NB4 (cell line): ENCODE measurements around the gene TMEM101.

ENCODE experiments used
- DNase-seq: peaks from one replicate; pipeline ENCODE4 v3.0.0; 2010; ENCODE audit warnings: low read depth
- H3K4me3 ChIP-seq: one replicate; pipeline ENCODE4 v1.5.1; 2011; ENCODE audit warnings: mild to moderate bottlenecking, low read depth, low read length, moderate library complexity
- MYC ChIP-seq: IDR thresholded peaks from 2 replicates; pipeline ENCODE4 v1.6.1; 2011; ENCODE audit warnings: low read depth, low read length
- POLR2A ChIP-seq: IDR thresholded peaks from 2 replicates; pipeline ENCODE4 v1.6.1; 2011; ENCODE audit warnings: mild to moderate bottlenecking; ENCODE audit not compliant: insufficient read length; ENCODE audit errors: extremely low read depth
- TF ChIP-seq, protein P1 (sequence below): IDR thresholded peaks from 2 replicates; pipeline ENCODE4 v1.6.1; 2011; ENCODE audit warnings: low read depth, low read length
- TF ChIP-seq, protein P2 (sequence below): IDR thresholded peaks from one replicate; pipeline ENCODE4 v1.5.1; 2012; ENCODE audit warnings: low read depth, low read length

Gene TMEM101

DNA sequence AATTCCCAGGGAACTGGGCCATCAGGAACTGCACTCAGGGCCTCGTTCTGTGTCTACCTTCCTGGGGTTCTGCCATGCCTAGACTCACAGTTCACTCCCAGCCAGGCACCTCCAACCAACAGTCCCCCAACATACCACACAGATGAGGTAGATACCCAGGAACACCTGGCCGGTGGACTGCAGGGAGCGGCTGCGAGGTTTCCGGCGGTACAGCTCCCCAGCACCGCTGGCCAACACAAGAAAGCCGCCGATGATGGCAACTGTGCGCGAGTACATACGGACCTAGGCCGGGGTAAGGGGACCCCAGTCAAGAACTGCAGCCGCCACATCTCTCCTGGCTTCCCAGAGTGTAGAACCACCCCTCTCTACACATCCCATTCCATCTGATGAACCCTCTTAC lies 1.9 kb downstream of the TMEM101 start:
- no peak overlapping the region for H3K4me3 ChIP-seq
- TF ChIP-seq POLR2A (no peak), MYC (no peak)
- TF ChIP-seq, protein P1, sequence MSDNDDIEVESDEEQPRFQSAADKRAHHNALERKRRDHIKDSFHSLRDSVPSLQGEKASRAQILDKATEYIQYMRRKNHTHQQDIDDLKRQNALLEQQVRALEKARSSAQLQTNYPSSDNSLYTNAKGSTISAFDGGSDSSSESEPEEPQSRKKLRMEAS, result no peak
- TF ChIP-seq, protein P2, sequence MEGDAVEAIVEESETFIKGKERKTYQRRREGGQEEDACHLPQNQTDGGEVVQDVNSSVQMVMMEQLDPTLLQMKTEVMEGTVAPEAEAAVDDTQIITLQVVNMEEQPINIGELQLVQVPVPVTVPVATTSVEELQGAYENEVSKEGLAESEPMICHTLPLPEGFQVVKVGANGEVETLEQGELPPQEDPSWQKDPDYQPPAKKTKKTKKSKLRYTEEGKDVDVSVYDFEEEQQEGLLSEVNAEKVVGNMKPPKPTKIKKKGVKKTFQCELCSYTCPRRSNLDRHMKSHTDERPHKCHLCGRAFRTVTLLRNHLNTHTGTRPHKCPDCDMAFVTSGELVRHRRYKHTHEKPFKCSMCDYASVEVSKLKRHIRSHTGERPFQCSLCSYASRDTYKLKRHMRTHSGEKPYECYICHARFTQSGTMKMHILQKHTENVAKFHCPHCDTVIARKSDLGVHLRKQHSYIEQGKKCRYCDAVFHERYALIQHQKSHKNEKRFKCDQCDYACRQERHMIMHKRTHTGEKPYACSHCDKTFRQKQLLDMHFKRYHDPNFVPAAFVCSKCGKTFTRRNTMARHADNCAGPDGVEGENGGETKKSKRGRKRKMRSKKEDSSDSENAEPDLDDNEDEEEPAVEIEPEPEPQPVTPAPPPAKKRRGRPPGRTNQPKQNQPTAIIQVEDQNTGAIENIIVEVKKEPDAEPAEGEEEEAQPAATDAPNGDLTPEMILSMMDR, result no peak
- DNase-seq, result no peak

DNA sequence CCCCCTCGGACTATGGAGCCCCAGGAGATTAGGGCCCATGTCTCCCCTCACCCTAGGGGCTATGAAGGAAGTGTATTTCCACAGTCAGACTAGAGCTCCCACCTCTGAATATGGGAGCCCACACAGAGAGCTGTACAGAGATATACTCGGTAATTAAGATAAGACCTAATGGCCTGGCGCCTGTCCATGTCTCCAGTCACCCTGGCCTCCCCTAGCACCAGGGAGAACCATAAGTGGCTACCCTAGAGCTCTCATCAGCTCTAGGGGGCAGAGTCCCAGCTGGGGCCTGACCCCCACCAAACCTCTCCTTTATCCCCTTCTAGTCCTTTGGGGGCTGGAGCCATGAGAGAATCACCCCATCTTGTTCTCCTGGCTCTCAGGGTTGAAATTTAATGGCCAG lies 2.4 kb downstream of the TMEM101 start:
- TF ChIP-seq POLR2A (no peak), MYC (no peak)
- TF ChIP-seq, protein P1, result no peak
- TF ChIP-seq, protein P2, result no peak
- no peak overlapping the region for H3K4me3 ChIP-seq
- DNase-seq, result no peak

DNA sequence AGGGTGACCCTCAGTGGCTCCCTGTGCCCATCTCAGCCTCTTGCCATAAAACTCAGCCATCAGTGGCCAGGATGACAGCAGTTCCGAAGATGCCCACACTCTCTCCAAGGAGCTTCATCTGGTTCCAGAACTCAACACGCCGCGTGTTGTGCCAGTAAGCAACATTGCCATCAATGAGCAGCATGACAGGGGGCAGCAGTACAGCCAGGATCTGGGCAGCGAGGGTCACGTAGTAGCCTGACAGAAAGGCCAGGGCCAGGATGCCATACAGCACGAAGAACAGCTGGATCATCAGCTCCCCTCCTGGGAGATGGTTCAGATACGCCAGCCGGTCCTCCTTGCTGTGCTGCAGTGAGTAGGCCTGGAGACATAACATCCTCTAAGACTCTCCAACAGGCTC lies 2.9 kb downstream of the TMEM101 start:
- TF ChIP-seq POLR2A (no peak), MYC (no peak)
- TF ChIP-seq, protein P2, result no peak
- TF ChIP-seq, protein P1, result no peak
- DNase-seq, result no peak
- no peak overlapping the region for H3K4me3 ChIP-seq

DNA sequence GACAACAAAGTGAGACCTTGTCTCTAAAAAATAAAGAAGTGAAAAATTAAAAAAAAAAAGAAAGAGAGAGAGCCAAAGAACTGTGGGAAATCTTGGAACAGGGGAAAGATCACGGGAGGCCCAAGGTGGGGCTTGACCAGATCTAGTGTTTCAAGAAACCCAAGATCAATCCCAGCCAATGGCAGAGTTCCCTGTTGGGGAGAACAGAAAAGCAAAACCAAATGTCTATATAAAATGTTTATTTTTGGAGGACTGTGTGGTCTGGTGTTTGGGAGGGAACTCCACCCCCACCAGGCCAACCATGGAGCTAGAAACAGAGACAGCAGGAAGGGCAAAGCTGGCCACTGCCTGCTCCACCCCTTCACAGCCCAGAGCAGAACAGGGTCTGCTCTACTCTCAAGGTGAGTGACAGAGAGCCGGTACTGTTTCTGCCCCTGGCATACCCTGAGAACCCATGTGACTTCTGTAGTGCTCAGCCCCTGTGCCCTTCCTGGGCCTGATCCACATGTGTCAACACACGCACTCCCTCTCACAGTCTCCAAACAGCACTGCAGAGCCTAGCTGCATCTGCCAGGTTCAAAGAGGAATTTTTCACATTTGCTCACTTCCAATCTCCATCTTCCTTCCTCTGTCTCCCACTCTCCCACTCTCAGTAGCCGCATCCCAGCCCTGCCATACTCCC lies 3.7 kb downstream of the TMEM101 start:
- no peak for DNase-seq
- no peak overlapping the region for H3K4me3 ChIP-seq
- TF ChIP-seq MYC, result no peak
- TF ChIP-seq, protein P2, result no peak
- TF ChIP-seq, protein P1, result no peak
- TF ChIP-seq POLR2A, result no peak

DNA sequence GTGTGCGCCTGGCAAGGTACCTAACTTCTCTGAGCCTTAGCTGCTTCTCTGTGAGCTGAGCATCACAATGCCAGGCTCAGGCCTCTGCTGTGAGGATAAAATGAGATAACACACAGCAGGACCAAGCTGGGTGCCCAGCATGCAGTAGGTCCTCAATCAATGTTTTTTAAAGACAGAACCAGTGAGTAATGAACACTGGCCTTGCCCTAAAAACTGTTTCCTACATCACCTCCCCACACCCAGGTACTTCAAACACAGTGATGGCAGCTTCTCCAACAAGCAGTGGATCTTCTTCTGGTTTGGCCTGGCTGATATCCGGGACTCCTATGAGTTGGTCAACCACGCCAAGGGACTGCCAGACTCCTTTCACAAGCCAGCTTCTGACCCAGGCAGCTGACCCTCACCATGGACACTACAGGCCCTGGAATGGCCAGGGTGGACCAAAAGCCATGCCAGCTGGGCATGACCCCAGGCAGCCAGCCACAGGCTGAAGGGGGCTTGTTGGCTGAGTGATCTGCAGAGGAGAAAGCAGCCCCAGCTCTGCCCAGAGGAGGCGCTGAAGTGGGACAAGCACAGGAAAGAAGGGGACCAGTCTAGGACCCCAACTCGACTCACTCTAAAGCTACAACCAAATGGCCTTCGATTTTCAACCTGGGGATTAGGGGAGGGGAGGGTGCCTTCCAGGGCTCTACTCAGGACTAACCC lies 6.4 kb downstream of the TMEM101 start:
- no peak for DNase-seq
- H3K4me3 ChIP-seq, result no peak overlapping the region
- TF ChIP-seq POLR2A (no peak), MYC (no peak)
- TF ChIP-seq, protein P2, result no peak
- TF ChIP-seq, protein P1, result no peak
